CD4-positive, alpha-beta T cell treated with Interleukin-1 beta for 1 hour (primary cell): Measurements from ENCODE around the gene CAST.

Experiments
- DNase-seq, 2 donors: peaks; one replicate each; pipeline ENCODE4 v3.0.0-alpha.2; 2020 to 2022

CAST gene

GRCh38 chr5:96675882-96676281 is 13.7 kb downstream of the CAST start:
- DNase-seq = no peak

GRCh38 chr5:96677496-96677895 is 15.3 kb downstream of the CAST start:
- no peak for DNase-seq

- no peak for DNase-seq
Measured at GRCh38 chr5:96679293-96679692, 17.1 kb downstream of the CAST start.

GRCh38 chr5:96680759-96681470 is 18.7 kb downstream of the CAST start:
- DNase-seq = no peak

- DNase-seq = no peak
Measured at GRCh38 chr5:96683392-96683791, 21.2 kb downstream of the CAST start.

- no peak for DNase-seq
Measured at GRCh38 chr5:96683810-96684209, 21.6 kb downstream of the CAST start.

GRCh38 chr5:96687080-96687479 is 24.9 kb downstream of the CAST start:
- no peak for DNase-seq

- peak in 1 of 2 donors; percentile 45 for DNase-seq
Measured at GRCh38 chr5:96687812-96688453, 25.8 kb downstream of the CAST start.

GRCh38 chr5:96690861-96691260 is 28.7 kb downstream of the CAST start:
- no peak for DNase-seq

- DNase-seq = no peak
Measured at GRCh38 chr5:96691503-96692303, 29.5 kb downstream of the CAST start.

- no peak for DNase-seq
Measured at GRCh38 chr5:96692441-96692840, 30.3 kb downstream of the CAST start.

GRCh38 chr5:96699186-96699820 is 37.1 kb downstream of the CAST start:
- DNase-seq = no peak

GRCh38 chr5:96702503-96703383 is 40.6 kb downstream of the CAST start:
- DNase-seq = peak; percentile 82 to 83

- DNase-seq = no peak
Measured at GRCh38 chr5:96703384-96703920, 41.3 kb downstream of the CAST start.

- DNase-seq = no peak
Measured at GRCh38 chr5:96703995-96704394, 41.8 kb downstream of the CAST start.

GRCh38 chr5:96706433-96707111 is 44.4 kb downstream of the CAST start:
- no peak for DNase-seq

- DNase-seq = no peak
Measured at GRCh38 chr5:96708600-96708999, 46.4 kb downstream of the CAST start.

GRCh38 chr5:96709152-96709821 is 47.1 kb downstream of the CAST start:
- DNase-seq = no peak

GRCh38 chr5:96712100-96712746 is 50.0 kb downstream of the CAST start:
- DNase-seq = no peak

- no peak for DNase-seq
Measured at GRCh38 chr5:96714450-96714849, 52.3 kb downstream of the CAST start.
